Forelimb muscle (tissue), 1 donor: ENCODE measurements around the gene CALML5. TPM values are rescaled to one million over a fixed set of nuclear protein-coding genes. Genes with fewer than 3 reads are reported as not detected.

ENCODE experiments used
- DNase-seq: peaks from one replicate; pipeline ENCODE4 v3.0.0-alpha.2; 2013; ENCODE audit warnings: low read depth
- polyA plus RNA-seq: library from polyadenylated mRNA; unstranded; fragments of 120-200 nt; gene quantifications from one replicate; pipeline ENCODE4 v1.2.1, GENCODE V29; 2013; ENCODE audit not compliant: insufficient read length

Gene CALML5, protein sequence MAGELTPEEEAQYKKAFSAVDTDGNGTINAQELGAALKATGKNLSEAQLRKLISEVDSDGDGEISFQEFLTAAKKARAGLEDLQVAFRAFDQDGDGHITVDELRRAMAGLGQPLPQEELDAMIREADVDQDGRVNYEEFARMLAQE
- not detected for polyA plus RNA-seq

- no peak for DNase-seq
These were observed at the start of gene CALML5 for GRCh38 chr10:5499493-5500140. CALML5 (minus strand) TSS chr10:5499570; CDS start chr10:5499438, 132 bp downstream.

- DNase-seq, result no peak
These were observed 48.7 kb upstream of the CALML5 start for GRCh38 chr10:5547931-5548660.

- DNase-seq, result no peak
These were observed 48.2 kb upstream of the CALML5 start for GRCh38 chr10:5547681-5547930.

DNA sequence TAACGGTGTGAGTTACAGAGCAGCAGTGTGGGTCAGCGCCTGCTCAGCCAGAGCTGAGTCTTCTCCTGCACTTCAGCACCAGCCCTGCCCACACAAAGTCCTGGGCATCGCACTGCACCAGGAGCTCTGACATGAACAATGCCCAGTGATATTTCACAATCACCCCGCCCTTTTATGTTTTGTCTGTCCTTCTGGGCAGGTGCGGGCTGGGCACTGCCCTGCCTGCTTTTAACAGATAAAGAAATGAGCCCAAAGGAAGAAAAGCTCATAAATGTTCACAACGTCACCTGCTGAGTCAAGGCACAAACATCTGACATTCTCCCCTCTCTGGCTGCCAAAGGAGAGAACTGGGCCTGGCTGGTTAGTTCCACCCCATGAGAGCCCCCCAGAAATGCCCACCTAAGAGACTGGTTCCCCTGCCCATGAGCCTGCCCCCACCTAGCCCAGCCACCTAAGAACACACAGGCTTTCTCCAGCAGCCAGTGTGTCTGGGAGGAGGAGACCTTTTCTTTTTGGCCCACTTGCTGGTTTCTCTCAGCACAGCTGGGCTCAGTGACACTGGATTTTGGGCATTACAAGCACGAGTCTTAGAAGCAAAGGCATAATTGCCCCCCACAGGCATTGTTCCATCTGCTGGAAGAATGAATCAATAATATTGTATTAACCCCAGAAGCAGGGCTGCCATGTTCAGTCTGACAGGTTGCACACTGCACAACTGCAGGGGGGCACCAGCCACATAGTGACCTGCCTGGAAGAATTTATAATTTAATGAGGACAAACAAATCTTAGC is 47.7 kb upstream of the CALML5 start:
- DNase-seq, result no peak

- no peak for DNase-seq
These were observed 46.7 kb upstream of the CALML5 start for GRCh38 chr10:5545778-5546710.

DNA sequence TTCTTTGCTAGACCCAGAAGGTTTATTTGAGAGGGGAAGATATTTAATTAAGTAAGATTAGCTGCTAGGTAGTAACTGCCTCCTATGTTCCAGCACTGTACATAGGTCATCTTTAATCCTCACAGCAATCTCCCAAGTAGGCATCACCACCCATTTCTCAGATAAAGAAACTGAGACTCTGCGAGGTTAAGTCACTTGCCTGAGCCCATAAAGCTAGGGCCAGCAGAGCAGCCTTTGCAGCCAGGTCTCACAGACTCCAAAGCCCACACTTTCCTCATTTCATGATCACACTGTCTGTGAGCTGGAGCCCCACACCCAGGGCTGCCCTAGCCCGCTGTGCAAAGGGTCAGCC is 46.0 kb upstream of the CALML5 start:
- DNase-seq, result no peak

- no peak for DNase-seq
These were observed 45.6 kb upstream of the CALML5 start for GRCh38 chr10:5545011-5545410.

DNA sequence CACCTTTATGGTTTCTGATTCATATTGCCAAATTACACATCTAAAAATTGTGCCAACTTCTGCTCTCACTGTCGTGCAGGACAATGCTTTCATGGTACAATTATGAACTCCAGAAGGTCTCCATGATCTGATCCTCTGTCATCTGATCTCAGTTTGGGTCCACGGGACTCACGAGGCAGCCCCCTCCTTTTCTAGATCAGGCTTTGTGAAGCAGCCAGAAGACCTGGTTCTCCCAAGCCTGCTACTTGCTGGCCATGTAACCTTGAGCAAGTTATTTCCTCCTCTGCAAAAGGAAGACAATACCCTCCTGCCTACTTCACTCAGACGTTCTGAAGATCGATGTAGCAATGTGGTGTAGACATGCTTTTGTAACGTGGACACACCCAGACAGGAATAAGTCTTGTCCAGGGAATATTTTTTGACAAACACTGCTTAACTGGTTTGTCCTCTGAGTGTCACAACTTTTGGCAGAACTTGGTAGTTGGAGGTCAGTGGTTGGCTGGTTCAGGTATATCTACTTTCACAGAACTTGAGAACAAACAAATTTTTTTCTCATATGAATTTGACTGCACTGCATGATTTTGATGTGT is 44.9 kb upstream of the CALML5 start:
- DNase-seq, result no peak

GRCh38 chr10:5543623-5544022 is 44.3 kb upstream of the CALML5 start:
- DNase-seq, result no peak

GRCh38 chr10:5542100-5542499 is 42.7 kb upstream of the CALML5 start:
- DNase-seq, result no peak

GRCh38 chr10:5540891-5541290 is 41.5 kb upstream of the CALML5 start:
- no peak for DNase-seq

GRCh38 chr10:5540080-5540479 is 40.7 kb upstream of the CALML5 start:
- no peak for DNase-seq

DNA sequence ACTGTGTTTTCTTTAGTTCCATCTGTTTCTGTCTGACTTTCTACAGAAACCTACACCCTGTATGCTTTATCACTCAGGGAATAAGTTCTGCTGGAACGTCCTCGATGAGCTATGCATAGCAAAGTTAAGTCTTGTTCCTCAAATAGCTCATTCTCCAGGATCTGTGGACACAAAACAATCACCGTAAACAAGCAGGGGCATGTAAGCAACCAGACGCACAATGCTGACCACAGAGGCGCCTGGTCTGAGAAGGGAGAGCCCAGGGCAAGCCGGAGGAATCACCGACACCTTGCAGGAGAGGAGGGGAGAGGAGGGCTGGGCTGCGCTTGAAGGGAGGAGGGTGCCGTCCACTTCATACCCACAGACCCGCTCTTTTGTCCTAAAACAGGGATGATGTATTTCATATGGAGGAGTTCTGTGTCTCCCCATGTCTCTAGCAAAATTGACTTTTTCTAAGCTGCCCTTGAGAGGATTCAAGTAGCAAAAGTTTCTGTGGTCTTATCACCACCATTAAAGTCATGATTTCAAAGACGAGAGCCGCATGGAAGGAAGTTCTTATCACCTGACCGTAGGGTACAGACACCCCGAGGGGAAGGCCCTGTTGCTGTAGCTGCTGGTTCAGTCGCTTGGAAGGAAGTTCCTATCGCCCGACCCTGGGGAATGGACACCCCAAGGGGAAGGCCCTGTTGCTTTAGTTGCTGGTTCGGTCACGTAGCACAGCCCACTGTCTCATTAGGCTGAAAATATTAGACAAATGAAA is 39.7 kb upstream of the CALML5 start:
- DNase-seq, result no peak

- no peak for DNase-seq
These were observed 39.1 kb upstream of the CALML5 start for GRCh38 chr10:5538446-5538845.

DNA sequence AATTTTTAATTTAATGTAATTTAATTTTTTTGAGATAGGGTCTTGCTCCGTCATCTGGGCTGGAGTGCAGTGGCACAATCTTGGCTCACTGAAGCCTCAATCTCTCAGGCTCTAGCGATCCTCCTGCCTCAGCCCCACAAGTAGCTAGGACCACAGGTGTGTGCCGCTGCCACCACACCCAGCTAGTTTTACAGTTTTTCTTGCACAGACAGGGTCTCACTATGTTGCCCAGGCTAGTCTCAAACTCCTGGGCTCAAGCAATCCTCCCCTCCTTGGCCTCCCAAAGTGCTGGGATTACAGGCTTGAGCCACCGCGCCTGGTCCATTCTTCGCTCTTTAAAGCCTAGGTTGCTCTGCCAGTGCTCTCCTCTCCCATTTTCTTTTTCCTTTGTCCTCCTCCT is 38.3 kb upstream of the CALML5 start:
- DNase-seq, result no peak

- no peak for DNase-seq
These were observed 37.2 kb upstream of the CALML5 start for GRCh38 chr10:5536486-5537081.

- no peak for DNase-seq
These were observed 35.8 kb upstream of the CALML5 start for GRCh38 chr10:5534880-5535856.

GRCh38 chr10:5534051-5534821 is 34.9 kb upstream of the CALML5 start:
- no peak for DNase-seq
